Measurements from ENCODE around the gene ACADL. TPM values are rescaled to one million over a fixed set of nuclear protein-coding genes. Genes with fewer than 3 reads are reported as not detected.
A peak's percentile ranks its signal among the peaks of the same experiment; 100 is the strongest.
"Not testable (repeated sequence)": the region's sequence is repeated elsewhere in the genome, so short reads cannot be mapped to it uniquely, and the experiment has no call there.

The ACADL gene
- total and polyA plus RNA-seq, 5 donors: 2.8 to 3.4 (median 2.9) TPM

DNA sequence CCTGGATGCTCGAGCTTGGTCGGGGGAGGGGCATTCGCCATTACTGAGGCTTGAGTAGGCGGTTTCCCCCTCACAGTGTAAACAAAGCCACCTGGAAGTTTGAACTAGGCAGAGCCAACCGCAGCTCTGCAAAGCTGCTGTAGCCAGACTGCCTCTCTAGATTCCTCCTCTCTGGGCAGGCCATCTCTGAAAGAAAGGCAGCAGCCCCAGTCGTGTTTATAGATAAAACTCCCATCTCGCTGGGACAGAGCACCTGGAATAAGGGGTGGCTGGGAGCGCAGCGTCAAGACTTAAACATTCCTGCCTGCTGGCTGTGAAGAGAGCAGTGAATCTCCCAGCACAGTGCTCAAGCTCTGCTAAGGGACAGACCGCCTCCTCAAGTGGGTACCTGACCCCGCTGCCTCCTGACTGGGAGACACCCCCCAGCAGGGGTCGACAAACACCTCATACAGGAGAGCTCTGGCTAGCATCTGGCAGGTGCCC is 43.6 kb downstream of the ACADL start:
- ATAC-seq; H3K4me3 ChIP-seq (ENCODE audit: low read length); H3K27ac ChIP-seq (ENCODE audit: low read length); H3K27me3 ChIP-seq (ENCODE audit: control insufficient read depth, insufficient read depth); H3K4me1 ChIP-seq (ENCODE audit: control insufficient read depth, insufficient read depth, low read length); H3K9me3 ChIP-seq (ENCODE audit: control insufficient read depth, low read length); intact Hi-C loops (cut with DNase I): not testable (repeated sequence)
- 64% methylated on average over 12 of the region's 12 CpGs for WGBS
- DNase-seq: peak in 2 of 3 donors; percentile 16 to 37

DNA sequence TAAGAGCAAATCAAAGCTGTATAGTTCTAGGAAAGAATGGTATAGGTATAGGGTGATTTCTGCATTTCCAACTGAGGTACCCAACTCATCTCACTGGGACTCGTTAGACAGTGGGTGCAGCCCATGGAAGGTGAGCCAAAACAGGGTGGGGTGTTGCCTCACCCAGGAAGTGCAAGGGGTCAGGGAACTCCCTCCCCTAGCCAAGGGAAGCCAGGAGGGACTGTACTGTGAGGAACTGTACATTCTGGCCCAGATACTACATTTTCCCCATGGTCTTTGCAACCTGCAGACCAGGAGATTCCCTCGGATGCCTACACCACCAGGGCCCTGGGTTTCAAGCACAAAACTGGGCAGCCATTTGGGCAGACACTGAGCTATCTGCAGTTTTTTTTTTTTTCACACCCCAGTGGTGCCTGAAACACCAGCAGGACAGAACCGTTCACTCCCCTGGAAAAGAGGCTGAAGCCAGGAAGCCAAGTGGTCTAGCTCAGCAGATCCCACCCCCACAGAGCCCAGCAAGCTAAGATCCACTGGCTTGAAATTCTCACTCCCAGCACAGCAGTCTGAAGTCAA is 44.1 kb downstream of the ACADL start:
- H3K9me3 ChIP-seq (ENCODE audit: control insufficient read depth, low read length); H3K27ac ChIP-seq (ENCODE audit: low read length); H3K4me3 ChIP-seq (ENCODE audit: low read length); H3K4me1 ChIP-seq (ENCODE audit: control insufficient read depth, insufficient read depth, low read length); ATAC-seq; H3K27me3 ChIP-seq (ENCODE audit: control insufficient read depth, insufficient read depth); intact Hi-C loops (cut with DNase I): not testable (repeated sequence)
- peak in 1 of 3 donors; percentile 10 for DNase-seq
- WGBS: 62% methylated on average over 3 of the region's 3 CpGs

DNA sequence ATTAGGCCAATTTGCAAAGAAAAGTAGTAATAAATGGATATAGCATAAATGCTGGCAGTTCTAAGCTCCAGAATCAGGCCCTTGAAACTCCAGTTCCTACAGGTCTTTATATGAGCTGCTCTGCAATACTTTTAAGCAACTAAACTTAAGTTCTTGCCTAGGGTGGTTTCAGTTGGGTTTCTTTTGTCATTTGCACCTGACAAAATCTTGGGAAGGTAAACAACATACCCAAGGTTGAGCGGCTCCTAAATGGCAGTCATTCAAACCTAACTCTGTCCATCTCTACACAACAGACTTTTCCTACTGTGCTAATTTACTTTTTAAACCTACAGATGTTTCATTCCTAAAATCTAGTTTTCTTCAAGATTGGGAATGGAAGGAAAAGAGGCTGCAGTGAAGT is 44.8 kb downstream of the ACADL start:
- ATAC-seq: no peak
- Histone ChIP-seq H3K4me3 (ENCODE audit: low read length) (no peak overlapping the region), H3K27me3 (ENCODE audit: control insufficient read depth, insufficient read depth) (no peaks in the 10 kb centered on the region), H3K4me1 (ENCODE audit: control insufficient read depth, insufficient read depth, low read length) (no peaks in the 10 kb centered on the region), H3K9me3 (ENCODE audit: control insufficient read depth, low read length) (no peaks in the 10 kb centered on the region), H3K27ac (ENCODE audit: low read length) (no peak overlapping the region)
- DNase-seq: no peak
- intact Hi-C loops (cut with DNase I): no loop called here
- 93% methylated on average over 1 of the region's 1 CpG for WGBS

DNA sequence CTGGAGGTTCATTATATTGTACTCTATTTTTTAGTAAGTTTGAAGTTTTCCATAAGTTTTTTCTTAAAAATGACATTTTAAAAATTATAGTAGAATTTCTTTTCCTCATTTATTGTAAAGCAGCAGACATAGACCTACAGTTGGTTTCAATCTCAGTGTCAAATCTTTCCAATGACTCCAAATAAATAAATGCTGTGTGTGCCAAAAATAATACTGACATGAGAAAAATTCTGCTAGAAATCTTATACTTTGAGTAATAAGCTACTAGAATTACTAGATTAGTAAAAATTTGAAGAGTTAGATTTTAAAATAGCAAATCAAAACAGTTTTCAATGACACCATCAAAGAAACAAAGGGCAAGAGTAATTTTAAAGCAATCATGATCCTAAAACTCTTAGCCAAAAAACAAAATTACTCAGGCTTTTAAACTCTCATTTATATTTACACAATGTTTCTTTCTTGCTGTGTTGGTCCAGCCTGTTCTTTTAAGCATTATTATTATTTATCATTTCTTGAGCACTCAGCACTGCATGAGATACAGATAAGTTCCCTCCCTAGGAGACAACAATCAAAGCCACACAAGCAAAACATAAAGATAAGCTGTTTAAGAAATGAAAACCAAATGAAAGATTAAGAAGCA is 45.8 kb downstream of the ACADL start:
- Histone ChIP-seq H3K4me1 (ENCODE audit: control insufficient read depth, insufficient read depth, low read length) (no peaks in the 10 kb centered on the region), H3K27me3 (ENCODE audit: control insufficient read depth, insufficient read depth) (no peaks in the 10 kb centered on the region), H3K27ac (ENCODE audit: low read length) (no peak overlapping the region), H3K4me3 (ENCODE audit: low read length) (no peak overlapping the region), H3K9me3 (ENCODE audit: control insufficient read depth, low read length) (no peaks in the 10 kb centered on the region)
- ATAC-seq: no peak
- intact Hi-C loops (cut with DNase I): loop anchor here in 1 of 4 donors (10.0 kb wide), 1 partner anchor 175 kb away; the partner anchor contains the start of gene RPE
- no peak for DNase-seq

DNA sequence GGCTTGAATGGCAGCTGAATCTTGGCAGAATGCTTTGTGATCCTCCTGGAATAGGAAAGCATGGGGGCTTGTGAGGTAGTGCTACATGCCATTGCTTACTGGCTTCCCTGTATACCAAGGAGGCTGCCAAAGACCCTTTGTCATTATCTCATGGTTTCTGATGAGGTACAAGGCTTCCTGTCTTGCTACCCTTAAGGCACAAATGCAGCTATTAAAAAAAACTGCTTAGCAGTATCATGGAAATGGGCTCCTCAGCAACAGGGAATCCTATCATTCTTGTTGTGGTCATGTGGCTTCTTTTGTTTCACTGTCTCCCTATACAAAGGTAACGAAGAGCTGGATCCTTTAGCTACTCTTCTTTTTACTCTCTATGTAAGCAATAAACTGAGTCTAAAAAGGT is 47.5 kb downstream of the ACADL start:
- intact Hi-C loops (cut with DNase I): loop anchor here in 1 of 4 donors (10.0 kb wide), 1 partner anchor 173 kb away; the partner anchor contains the start of gene RPE
- ATAC-seq: no peak
- WGBS: 91% methylated on average over 1 of the region's 1 CpG

DNA sequence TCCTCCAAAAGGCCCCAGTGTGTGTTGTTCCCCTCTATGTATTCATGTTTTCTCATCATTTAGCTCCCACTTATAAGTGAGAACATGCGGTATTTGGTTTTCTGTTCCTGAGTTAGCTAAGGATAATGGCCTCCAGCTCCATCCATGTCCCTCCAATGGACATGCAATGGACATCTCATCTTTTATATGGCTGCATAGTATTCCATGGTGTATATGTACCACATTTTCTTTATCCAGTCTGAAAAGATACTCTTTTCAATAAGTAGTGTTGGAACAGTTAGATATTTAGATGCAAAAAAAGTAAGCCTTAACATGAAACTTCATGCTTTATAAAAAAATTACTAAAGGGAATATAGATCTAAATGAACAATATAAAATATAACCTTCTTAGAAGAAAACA is 48.1 kb downstream of the ACADL start:
- 98% methylated on average over 1 of the region's 1 CpG for WGBS
- intact Hi-C loops (cut with DNase I): loop anchor here in 1 of 4 donors (10.0 kb wide), 1 partner anchor 172 kb away; the partner anchor contains the start of gene RPE

More for the DNA sequence above, 47.5 kb downstream of the ACADL start:
- no peak for DNase-seq
- Histone ChIP-seq H3K4me1 (ENCODE audit: control insufficient read depth, insufficient read depth, low read length) (no peaks in the 10 kb centered on the region), H3K27ac (ENCODE audit: low read length) (no peak overlapping the region), H3K9me3 (ENCODE audit: control insufficient read depth, low read length) (no peaks in the 10 kb centered on the region), H3K4me3 (ENCODE audit: low read length) (no peak overlapping the region), H3K27me3 (ENCODE audit: control insufficient read depth, insufficient read depth) (no peaks in the 10 kb centered on the region)

DNA sequence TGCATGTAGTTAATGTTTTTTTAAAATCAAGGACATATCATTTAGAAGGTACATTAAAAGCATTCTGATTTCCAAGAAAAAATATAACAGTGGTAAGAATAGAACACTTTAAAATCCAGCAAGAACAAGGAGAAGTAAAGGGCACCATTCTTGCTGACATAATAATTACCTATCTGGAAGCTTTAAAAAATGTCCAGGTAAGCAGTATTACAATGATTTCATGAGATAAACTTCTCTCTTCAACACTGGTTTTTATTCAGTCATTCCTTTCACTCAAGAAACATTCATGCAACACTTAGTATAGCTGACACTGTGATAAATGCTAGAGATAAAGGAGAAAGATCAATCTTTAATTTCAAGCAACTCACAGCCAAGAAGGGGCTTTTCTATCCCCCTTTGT is 51.2 kb downstream of the ACADL start:
- H3K4me3 ChIP-seq (ENCODE audit: low read length): no peak overlapping the region
- ATAC-seq (no peak), DNase-seq (no peak)
- H3K27ac ChIP-seq (ENCODE audit: low read length): no peak overlapping the region
- no peaks in the 10 kb centered on the region for H3K4me1 ChIP-seq (ENCODE audit: control insufficient read depth, insufficient read depth, low read length)
- intact Hi-C loops (cut with DNase I): loop anchor here in 1 of 4 donors (10.0 kb wide), 1 partner anchor 169 kb away; the partner anchor contains the start of gene RPE
- H3K9me3 ChIP-seq (ENCODE audit: control insufficient read depth, low read length): no peaks in the 10 kb centered on the region
- no peaks in the 10 kb centered on the region for H3K27me3 ChIP-seq (ENCODE audit: control insufficient read depth, insufficient read depth)

More for the DNA sequence above, 48.1 kb downstream of the ACADL start:
- H3K27me3 ChIP-seq (ENCODE audit: control insufficient read depth, insufficient read depth); H3K27ac ChIP-seq (ENCODE audit: low read length); H3K4me3 ChIP-seq (ENCODE audit: low read length); H3K9me3 ChIP-seq (ENCODE audit: control insufficient read depth, low read length); H3K4me1 ChIP-seq (ENCODE audit: control insufficient read depth, insufficient read depth, low read length); DNase-seq; ATAC-seq: not testable (repeated sequence)

DNA sequence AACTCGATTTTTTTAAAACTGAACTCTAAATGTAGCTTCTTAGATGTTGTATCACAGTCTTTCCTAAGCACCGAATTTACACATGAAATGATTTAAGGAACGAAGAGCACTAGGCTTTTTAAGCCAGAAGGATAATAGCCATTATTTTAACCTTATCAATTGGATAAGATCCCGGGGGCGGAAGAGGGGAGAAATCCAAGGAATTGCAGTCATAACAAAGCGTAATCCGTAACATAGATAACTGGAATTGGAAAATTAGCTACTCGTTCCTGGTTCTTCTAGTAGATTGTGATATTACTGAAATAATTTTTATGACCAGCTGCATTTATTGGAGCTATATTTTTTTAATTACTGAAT is 53.0 kb downstream of the ACADL start:
- no peaks in the 10 kb centered on the region for H3K9me3 ChIP-seq (ENCODE audit: control insufficient read depth, low read length)
- no peaks in the 10 kb centered on the region for H3K27me3 ChIP-seq (ENCODE audit: control insufficient read depth, insufficient read depth)
- DNase-seq (no peak), ATAC-seq (no peak)
- 4% methylated on average over 8 of the region's 8 CpGs for WGBS
- H3K4me3 ChIP-seq (ENCODE audit: low read length): peak overlapping the region; percentile 98
- H3K4me1 ChIP-seq (ENCODE audit: control insufficient read depth, insufficient read depth, low read length): no peaks in the 10 kb centered on the region
- peak overlapping the region; percentile 95 for H3K27ac ChIP-seq (ENCODE audit: low read length)
- intact Hi-C loops (cut with DNase I): loop anchor here in 1 of 4 donors (10.0 kb wide), 1 partner anchor 167 kb away; the partner anchor contains the start of gene RPE

DNA sequence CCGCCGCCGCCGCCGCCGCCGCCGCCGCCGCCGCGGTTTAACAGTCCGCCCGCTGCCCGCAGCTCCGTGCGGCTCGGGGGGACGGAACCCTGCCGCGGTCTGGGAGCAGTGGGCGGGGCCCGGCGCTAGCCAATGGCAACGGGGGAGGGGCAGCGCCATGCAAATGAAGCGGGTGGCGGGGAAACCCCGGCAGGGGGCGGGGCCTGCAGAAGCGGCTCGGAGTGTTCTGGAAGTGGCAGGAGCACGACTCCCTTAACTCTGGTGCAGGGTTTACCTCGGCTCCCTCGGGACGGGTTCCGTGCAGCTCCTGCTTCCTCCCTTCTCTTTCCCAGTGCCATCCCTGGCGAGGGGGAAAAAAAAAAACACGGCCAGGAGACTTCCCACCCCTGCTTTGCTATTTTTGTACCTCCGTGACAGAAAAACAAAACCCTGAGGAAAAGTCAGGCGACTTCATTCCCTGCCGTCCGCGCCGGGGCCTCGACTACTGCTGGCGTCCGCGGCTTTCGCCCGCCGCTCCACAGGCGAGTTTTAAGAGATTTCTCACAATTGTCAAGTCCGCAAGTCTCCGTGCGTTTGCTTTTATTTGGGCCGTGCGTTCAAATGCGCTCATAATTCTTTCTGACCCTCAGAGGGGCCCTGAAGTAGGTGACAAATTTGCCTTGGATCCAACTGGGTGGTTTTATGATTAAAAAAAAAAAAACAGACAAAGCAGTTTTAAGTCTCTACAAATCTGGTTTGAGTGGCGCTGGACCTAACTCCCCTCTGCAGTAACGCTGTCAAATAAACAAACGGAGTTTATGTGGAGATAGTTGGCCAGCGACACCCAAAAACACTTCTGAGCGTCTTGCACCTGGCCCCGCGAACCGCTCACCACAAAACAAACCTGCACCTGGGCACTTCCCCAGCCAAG is 53.7 kb downstream of the ACADL start, which contains the start of gene KANSL1L:
Gene KANSL1L (minus strand): TSS at position 101 of the 910 bp plus-strand sequence. CDS start 16,827 bp downstream, outside the sequence.
- intact Hi-C loops (cut with DNase I): loop anchor here in 1 of 4 donors (10.0 kb wide), 1 partner anchor 167 kb away; the partner anchor contains the start of gene RPE
- Histone ChIP-seq H3K9me3 (ENCODE audit: control insufficient read depth, low read length) (no peaks in the 10 kb centered on the region), H3K4me1 (ENCODE audit: control insufficient read depth, insufficient read depth, low read length) (no peaks in the 10 kb centered on the region), H3K27ac (ENCODE audit: low read length) (peak within 1 kb of the TSS; percentile 100), H3K4me3 (ENCODE audit: low read length) (peak within 1 kb of the TSS; percentile 98), H3K27me3 (ENCODE audit: control insufficient read depth, insufficient read depth) (no peaks in the 10 kb centered on the region)
- WGBS: under 1% methylated on average over 67 of the region's 67 CpGs
- ATAC-seq (peak; percentile 95 to 97), DNase-seq (peak; percentile 99 to 100 (median 100))

DNA sequence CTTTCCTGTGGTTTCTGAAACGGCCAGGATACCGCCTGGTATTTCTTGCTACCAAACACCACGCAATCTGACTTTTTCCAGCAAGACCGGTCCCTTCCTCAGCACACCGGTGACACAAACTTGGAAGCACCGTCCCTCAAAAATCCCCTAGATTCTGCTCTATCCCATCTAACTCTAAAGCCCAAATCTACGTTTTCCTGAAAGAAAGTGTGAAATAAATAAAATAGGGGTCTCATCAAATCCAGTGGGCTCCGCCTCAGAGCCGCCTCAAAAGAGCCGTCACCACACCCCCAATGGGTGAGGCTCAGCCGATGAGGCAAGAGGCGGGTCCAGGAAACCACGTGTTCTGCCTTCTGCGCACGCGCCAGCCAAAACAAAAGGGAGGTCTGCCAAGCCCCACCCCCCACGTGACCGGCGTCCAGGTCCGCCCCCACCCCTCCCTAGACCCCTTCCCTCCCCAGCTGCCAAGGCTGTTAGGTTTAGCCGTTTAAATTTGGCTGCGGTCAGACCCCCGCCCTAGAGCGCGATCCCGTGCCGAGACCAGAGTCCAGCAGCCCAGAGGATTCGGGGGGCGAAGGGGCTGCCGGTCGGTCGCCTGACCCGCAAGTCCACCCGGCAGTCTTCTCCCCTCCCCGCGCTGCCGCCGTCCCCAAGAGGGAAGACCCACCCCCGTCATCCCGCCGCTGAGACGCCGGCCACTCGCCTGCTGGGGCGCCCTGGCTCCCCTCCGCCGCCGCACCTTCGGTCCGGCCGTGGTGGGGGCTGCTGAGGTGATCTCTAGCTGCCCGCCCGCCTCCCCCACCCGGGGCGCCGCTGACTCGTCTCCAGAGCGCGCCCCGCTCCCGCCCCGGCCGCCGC is 54.6 kb downstream of the ACADL start:
- under 1% methylated on average over 64 of the region's 64 CpGs for WGBS
- Histone ChIP-seq H3K27ac (ENCODE audit: low read length) (peak overlapping the region; percentile 100), H3K4me1 (ENCODE audit: control insufficient read depth, insufficient read depth, low read length) (no peaks in the 10 kb centered on the region), H3K9me3 (ENCODE audit: control insufficient read depth, low read length) (no peaks in the 10 kb centered on the region), H3K27me3 (ENCODE audit: control insufficient read depth, insufficient read depth) (no peaks in the 10 kb centered on the region), H3K4me3 (ENCODE audit: low read length) (peak overlapping the region; percentile 98)
- intact Hi-C loops (cut with DNase I): loop anchor here in 1 of 4 donors (10.0 kb wide), 1 partner anchor 166 kb away; the partner anchor contains the start of gene RPE
- peak; percentile 92 to 94 for ATAC-seq
- peak; percentile 95 to 99 (median 97) for DNase-seq
